HFF-Myc (cell line): ENCODE data around the gene CTNNA3.

ENCODE experiments used
- DNase-seq: peaks from one replicate; pipeline ENCODE4 v3.0.0-alpha.2; 2011; ENCODE audit warnings: low read depth; ENCODE audit errors: extremely low read depth
- H3K4me3 ChIP-seq: replicated peaks from 2 replicates; pipeline ENCODE4 v1.5.1; 2011; ENCODE audit warnings: low read depth, mild to moderate bottlenecking, control low read depth, low read length
- TF ChIP-seq, protein P1 (sequence below): IDR thresholded peaks from 2 replicates; pipeline ENCODE4 v1.5.1; 2012; ENCODE audit warnings: mild to moderate bottlenecking, low read depth, low read length, control low read depth; ENCODE audit errors: missing control alignments

Gene CTNNA3

GRCh38 chr10:65949526-65949925 lies 1746.5 kb downstream of the CTNNA3 start:
- no peak overlapping the region for H3K4me3 ChIP-seq
- no peak for DNase-seq
- TF ChIP-seq, protein P1, sequence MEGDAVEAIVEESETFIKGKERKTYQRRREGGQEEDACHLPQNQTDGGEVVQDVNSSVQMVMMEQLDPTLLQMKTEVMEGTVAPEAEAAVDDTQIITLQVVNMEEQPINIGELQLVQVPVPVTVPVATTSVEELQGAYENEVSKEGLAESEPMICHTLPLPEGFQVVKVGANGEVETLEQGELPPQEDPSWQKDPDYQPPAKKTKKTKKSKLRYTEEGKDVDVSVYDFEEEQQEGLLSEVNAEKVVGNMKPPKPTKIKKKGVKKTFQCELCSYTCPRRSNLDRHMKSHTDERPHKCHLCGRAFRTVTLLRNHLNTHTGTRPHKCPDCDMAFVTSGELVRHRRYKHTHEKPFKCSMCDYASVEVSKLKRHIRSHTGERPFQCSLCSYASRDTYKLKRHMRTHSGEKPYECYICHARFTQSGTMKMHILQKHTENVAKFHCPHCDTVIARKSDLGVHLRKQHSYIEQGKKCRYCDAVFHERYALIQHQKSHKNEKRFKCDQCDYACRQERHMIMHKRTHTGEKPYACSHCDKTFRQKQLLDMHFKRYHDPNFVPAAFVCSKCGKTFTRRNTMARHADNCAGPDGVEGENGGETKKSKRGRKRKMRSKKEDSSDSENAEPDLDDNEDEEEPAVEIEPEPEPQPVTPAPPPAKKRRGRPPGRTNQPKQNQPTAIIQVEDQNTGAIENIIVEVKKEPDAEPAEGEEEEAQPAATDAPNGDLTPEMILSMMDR: no peak

- TF ChIP-seq, protein P1: no peak
- no peak for DNase-seq
- no peak overlapping the region for H3K4me3 ChIP-seq
These were observed 1750.9 kb downstream of the CTNNA3 start for GRCh38 chr10:65945061-65945460.

DNA sequence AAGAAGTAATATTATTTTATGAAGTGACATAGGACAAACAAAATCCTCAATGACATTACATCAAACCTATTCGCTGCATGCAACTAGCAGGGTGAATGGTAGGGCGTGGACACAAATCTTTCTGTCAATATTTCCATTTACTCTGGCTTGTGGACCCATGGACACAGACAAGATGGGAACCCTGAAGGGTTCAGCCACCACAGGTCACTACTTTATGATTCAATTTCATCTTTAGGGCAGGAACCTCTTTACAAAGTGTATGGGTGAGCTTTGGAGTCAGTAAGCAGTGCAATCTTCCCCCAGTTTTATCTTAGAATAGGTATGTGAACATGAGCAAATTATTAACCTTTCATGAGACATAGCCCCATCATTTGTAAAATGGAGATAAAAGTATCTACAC lies 1752.5 kb downstream of the CTNNA3 start:
- TF ChIP-seq, protein P1: no peak
- no peak for DNase-seq
- no peak overlapping the region for H3K4me3 ChIP-seq

- no peak for DNase-seq
- TF ChIP-seq, protein P1: no peak
- no peak overlapping the region for H3K4me3 ChIP-seq
These were observed 1755.0 kb downstream of the CTNNA3 start for GRCh38 chr10:65940816-65941662.

GRCh38 chr10:65940105-65940504 lies 1755.9 kb downstream of the CTNNA3 start:
- DNase-seq: no peak
- TF ChIP-seq, protein P1: no peak
- H3K4me3 ChIP-seq: no peak overlapping the region

DNA sequence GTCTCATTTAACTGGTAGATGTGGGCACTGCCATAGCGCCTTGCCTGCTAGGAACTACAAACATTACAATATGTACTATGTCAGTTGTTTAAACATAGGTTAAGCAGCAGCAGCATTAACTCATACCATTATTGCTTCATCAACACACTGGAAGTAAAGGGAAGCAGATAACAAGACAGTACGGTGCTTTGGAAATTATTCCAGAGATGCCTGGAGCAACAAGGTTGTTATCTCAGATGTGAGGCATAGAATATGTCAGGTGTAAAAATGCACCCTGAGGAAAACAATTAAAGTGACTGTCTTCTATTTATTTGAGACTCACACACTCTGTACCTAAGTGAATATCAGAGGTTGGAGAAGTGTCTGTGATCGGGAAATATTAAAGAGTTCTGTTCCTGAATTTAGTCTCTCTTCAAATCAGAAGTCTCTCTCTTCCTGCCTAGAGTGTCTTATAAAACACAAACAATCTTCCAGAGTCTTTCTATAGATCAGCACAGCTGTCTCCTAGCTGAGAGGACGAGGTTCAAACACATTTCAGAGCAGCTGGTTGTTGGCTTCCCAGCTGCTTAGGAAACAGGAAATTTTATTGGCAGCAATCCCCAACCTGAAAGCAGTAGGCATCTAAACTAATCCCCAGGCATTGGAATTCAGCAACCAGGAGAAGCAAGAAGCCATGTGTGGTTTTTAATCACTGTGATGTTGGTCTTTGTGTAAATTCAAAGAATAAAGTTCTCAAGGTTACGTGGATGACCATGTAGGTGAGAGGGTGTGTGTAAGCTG lies 1764.5 kb downstream of the CTNNA3 start:
- TF ChIP-seq, protein P1: no peak
- H3K4me3 ChIP-seq: no peak overlapping the region
- no peak for DNase-seq
